C4-2B (cell line): ENCODE measurements around the gene SCGN.

Experiments used
- CTCF ChIP-seq: fragments of 450-650 bp; conservative IDR thresholded peaks from 2 replicates; pipeline ENCODE4 v1.5.1; 2017; ENCODE audit warnings: mild to moderate bottlenecking
- ZFX ChIP-seq: fragments of 450-650 bp; IDR thresholded peaks from 2 replicates; pipeline ENCODE4 v1.6.1; 2017

- no peak for TF ChIP-seq CTCF
- no peak for TF ChIP-seq ZFX
Observed at GRCh38 chr6:25639653-25640052, 12.4 kb upstream of the SCGN start.
